HEK293T (cell line): ENCODE results near the gene FGL2.
"Not testable (repeated sequence)": the region's sequence is repeated elsewhere in the genome, so short reads cannot be mapped to it uniquely, and the experiment has no call there.

Experiments
- CTCF ChIA-PET: fragments of 350-600 bp; formaldehyde crosslinking; extraction: SDS; loops from one replicate; lab custom pipeline; 2021; ENCODE audit warnings: antibody characterized with exemption, inconsistent platforms; lab: Yijun Ruan, JAX
- POLR2A ChIA-PET: fragments of 350-600 bp; formaldehyde crosslinking; extraction: SDS; loops from one replicate; lab custom pipeline; 2020; ENCODE audit warnings: antibody characterized with exemption, inconsistent platforms; lab: Yijun Ruan, JAX
- DNase-seq: peaks from one replicate; pipeline ENCODE4 v3.0.0; 2012; ENCODE audit warnings: mixed read lengths; ENCODE audit errors: extremely low spot score
- ARNT ChIP-seq: fragments of 450-650 bp; IDR thresholded peaks from 2 replicates; pipeline ENCODE4 v1.6.1; 2017; ENCODE audit warnings: mild to moderate bottlenecking
- BHLHE40 ChIP-seq: fragments of 450-650 bp; IDR thresholded peaks from 2 replicates; pipeline ENCODE4 v1.6.1; 2016; ENCODE audit warnings: mild to moderate bottlenecking, moderate library complexity, borderline replicate concordance
- CTBP1 ChIP-seq: fragments of 450-650 bp; IDR thresholded peaks from 2 replicates; pipeline ENCODE4 v1.6.1; 2016; ENCODE audit warnings: borderline replicate concordance
- ELF4 ChIP-seq: fragments of 450-650 bp; IDR thresholded peaks from 2 replicates; pipeline ENCODE4 v1.6.1; 2017; ENCODE audit warnings: antibody characterized with exemption
- FOXA1 ChIP-seq: fragments of 450-650 bp; IDR thresholded peaks from 2 replicates; pipeline ENCODE4 v1.6.1; 2016; ENCODE audit warnings: mild to moderate bottlenecking
- FOXK2 ChIP-seq: fragments of 450-650 bp; IDR thresholded peaks from 2 replicates; pipeline ENCODE4 v1.6.1; 2016; ENCODE audit warnings: mild to moderate bottlenecking
- FOXM1 ChIP-seq: fragments of 450-650 bp; IDR thresholded peaks from 2 replicates; pipeline ENCODE4 v1.6.1; 2017; ENCODE audit warnings: mild to moderate bottlenecking, borderline replicate concordance
- HDGF ChIP-seq: fragments of 450-650 bp; IDR thresholded peaks from 2 replicates; pipeline ENCODE4 v1.6.1; 2017; ENCODE audit warnings: antibody characterized with exemption, borderline replicate concordance
- L3MBTL2 ChIP-seq: fragments of 450-650 bp; conservative IDR thresholded peaks from 2 replicates; pipeline ENCODE4 v1.6.1; 2016; ENCODE audit warnings: mild to moderate bottlenecking
- LEF1 ChIP-seq: fragments of 450-650 bp; IDR thresholded peaks from 2 replicates; pipeline ENCODE4 v1.6.1; 2017; ENCODE audit warnings: mild to moderate bottlenecking, borderline replicate concordance
- NFRKB ChIP-seq: fragments of 450-650 bp; IDR thresholded peaks from 2 replicates; pipeline ENCODE4 v1.6.1; 2016; ENCODE audit warnings: mild to moderate bottlenecking, moderate library complexity
- SP1 ChIP-seq: fragments of 450-650 bp; IDR thresholded peaks from 2 replicates; pipeline ENCODE4 v1.6.1; 2017
- SUZ12 ChIP-seq: fragments of 450-650 bp; IDR thresholded peaks from 2 replicates; pipeline ENCODE4 v1.6.1; 2016; ENCODE audit warnings: mild to moderate bottlenecking
- TARDBP ChIP-seq: fragments of 450-650 bp; IDR thresholded peaks from 2 replicates; pipeline ENCODE4 v1.6.1; 2016
- ZNF384 ChIP-seq: fragments of 450-650 bp; IDR thresholded peaks from 2 replicates; pipeline ENCODE4 v1.6.1; 2016
- TF ChIP-seq, protein P1 (sequence below): fragments of 450-650 bp; IDR thresholded peaks from 2 replicates; pipeline ENCODE4 v1.6.1; 2016

The FGL2 gene

DNA sequence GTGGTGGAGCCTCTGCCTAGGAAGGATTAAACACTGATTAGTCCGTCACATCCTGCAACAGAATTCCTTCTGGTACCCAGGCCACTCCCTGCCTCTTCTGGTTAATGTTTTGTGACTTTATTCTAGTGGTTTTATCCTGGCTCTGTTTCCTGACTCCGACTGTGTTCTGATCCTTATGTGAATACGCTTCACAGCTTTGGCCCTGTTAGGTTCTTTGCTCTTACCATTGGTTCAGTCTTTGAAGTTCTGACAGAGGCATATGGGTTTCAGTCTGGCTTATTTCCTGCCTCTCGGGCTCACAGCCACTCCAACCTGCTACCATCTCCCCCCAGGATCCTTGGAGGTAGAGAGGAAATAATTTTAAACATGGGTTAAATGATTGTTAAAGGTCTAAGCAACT lies 23.2 kb upstream of the FGL2 start:
- ChIA-PET POLR2A (no interaction called here), CTCF (no interaction called here)
- TF ChIP-seq ELF4 (no peak), HDGF (no peak)
- no peak for DNase-seq

GRCh38 chr7:77222065-77222464 lies 22.4 kb upstream of the FGL2 start:
- no peak for DNase-seq
- no peak for TF ChIP-seq ARNT
- TF ChIP-seq ELF4: no peak
- TF ChIP-seq FOXM1: no peak
- no peak for TF ChIP-seq TARDBP
- TF ChIP-seq ZNF384: no peak
- TF ChIP-seq L3MBTL2: no peak
- no peak for TF ChIP-seq NFRKB
- TF ChIP-seq FOXA1: no peak
- CTCF ChIA-PET: no interaction called here
- POLR2A ChIA-PET: no interaction called here

GRCh38 chr7:77219701-77220331 lies 20.2 kb upstream of the FGL2 start:
- POLR2A ChIA-PET, DNase-seq, CTCF ChIA-PET: not testable (repeated sequence)

GRCh38 chr7:77217474-77218185 lies 18.0 kb upstream of the FGL2 start:
- ChIA-PET POLR2A (no interaction called here), CTCF (no interaction called here)
- TF ChIP-seq BHLHE40: no peak
- TF ChIP-seq, protein P1, sequence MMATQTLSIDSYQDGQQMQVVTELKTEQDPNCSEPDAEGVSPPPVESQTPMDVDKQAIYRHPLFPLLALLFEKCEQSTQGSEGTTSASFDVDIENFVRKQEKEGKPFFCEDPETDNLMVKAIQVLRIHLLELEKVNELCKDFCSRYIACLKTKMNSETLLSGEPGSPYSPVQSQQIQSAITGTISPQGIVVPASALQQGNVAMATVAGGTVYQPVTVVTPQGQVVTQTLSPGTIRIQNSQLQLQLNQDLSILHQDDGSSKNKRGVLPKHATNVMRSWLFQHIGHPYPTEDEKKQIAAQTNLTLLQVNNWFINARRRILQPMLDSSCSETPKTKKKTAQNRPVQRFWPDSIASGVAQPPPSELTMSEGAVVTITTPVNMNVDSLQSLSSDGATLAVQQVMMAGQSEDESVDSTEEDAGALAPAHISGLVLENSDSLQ: no peak
- DNase-seq: no peak

DNA sequence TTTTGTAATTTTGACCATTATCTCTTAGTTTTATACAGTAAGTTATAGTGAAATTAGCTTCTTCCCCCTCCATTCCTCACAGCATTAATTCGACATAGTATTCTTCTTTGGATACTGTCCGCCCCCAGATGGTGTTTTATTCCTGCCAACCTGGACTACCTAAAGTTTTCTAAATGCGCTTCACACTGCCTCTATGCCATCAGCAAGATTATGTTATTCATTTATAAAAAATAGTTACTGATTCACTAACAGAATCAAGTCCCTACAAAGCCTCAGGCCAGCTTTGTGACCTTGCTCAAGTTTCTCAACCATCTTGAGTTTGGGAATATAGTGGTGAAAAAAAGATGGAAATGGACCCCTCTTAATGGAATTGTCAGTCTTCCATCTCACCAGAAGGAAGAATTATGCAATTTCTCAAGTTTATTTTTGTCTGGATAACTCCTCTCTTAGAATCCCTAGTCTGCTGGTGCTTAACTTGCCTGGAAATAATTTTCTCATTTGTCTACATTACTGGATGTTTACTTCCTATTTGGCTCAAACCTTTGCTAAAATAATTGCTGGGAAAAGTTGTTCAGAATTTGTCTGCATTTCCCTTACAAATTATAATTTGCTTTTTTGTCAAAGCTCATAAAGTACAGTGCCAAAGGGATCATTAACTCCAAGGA lies 16.7 kb upstream of the FGL2 start:
- POLR2A ChIA-PET: no interaction called here
- no peak for DNase-seq
- CTCF ChIA-PET: interaction anchor here (0.7 kb wide), 1 partner anchor 30 kb away, joined by 4 read pairs; no protein-coding TSS in a partner anchor
- no peak for TF ChIP-seq TARDBP
- TF ChIP-seq ELF4: no peak
- no peak for TF ChIP-seq NFRKB
- TF ChIP-seq, protein P1: no peak
- TF ChIP-seq ZNF384: no peak
- TF ChIP-seq FOXA1: no peak
- TF ChIP-seq LEF1: no peak
- no peak for TF ChIP-seq FOXK2
- TF ChIP-seq ARNT: no peak
- no peak for TF ChIP-seq SP1
- TF ChIP-seq FOXM1: no peak
- no peak for TF ChIP-seq SUZ12
- no peak for TF ChIP-seq HDGF
- no peak for TF ChIP-seq BHLHE40
- no peak for TF ChIP-seq L3MBTL2
- TF ChIP-seq CTBP1: no peak

- TF ChIP-seq ARNT: no peak
- ChIA-PET CTCF (no interaction called here), POLR2A (no interaction called here)
- DNase-seq: no peak
Measured at GRCh38 chr7:77209479-77210139, 10.0 kb upstream of the FGL2 start.

GRCh38 chr7:77208416-77208815 lies 8.8 kb upstream of the FGL2 start:
- CTCF ChIA-PET: no interaction called here
- no peak for DNase-seq

More at GRCh38 chr7:77208416-77208815, 8.8 kb upstream of the FGL2 start:
- POLR2A ChIA-PET: no interaction called here
- TF ChIP-seq, protein P1: no peak
- TF ChIP-seq L3MBTL2 (no peak), FOXK2 (no peak), CTBP1 (no peak), SUZ12 (no peak)
